ENCODE measurements around the gene DGKI. TPM values are rescaled to one million over a fixed set of nuclear protein-coding genes. Genes with fewer than 3 reads are reported as not detected.

The DGKI gene
- total and polyA plus RNA-seq, 3 donors from 2014 or later, result 3.2 to 6.6 (median 4.3) TPM

DNA sequence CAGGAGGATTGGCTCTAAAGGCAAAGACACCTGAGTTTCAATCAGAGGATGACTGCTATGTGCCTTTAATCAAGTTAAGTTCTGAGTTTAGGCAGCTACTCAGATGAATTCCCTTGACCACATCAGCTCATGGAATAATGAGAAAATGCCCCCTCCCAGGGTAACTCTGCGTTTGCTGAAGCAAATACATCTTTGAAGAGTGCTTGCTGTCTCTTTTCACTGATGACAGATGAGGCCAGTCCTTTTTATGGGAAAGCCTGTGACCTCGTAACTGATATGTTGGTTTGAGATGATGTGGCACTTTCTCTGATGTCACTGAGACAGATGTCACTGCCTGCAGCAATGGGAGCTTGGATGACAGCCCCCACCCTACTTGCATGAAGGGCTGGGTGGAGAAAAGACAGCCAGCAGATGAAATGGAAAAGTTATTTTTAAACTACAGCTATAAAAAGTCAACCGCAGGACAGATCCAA, 43.7 kb upstream of the DGKI start:
- 84 to 86% methylated on average over 3 of the region's 3 CpGs for WGBS, 2 donors

DNA sequence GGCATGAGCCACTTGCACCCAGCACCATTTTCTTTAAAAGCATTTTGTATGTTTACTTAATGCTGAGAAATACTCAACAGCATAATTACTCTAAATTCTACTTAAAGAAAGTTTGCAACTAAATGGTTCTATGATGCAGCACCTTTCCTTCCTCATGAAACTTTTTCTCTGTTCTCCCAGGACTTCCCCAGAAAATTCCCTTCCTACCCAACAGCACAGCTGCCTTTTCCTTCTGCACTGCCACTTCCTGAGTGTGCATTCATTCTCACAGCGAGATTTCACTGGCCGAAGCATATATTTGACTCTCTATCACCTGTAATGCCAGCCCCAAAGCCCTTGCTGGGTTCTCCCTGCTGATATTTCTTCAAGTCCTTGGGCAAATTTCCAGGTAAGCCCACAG, 41.5 kb upstream of the DGKI start:
- Histone ChIP-seq H3K27ac (no peak overlapping the region), H3K4me3 (no peak overlapping the region), H3K36me3 (ENCODE audit: low read depth, missing control alignments) (no peaks in the 10 kb centered on the region), H3K27me3 (no peaks in the 10 kb centered on the region), H3K4me1 (no peaks in the 10 kb centered on the region), H3K9me3 (no peaks in the 10 kb centered on the region)
- no peak for TF ChIP-seq CTCF (IDR thresholded peaks at IDR 0.05)
- TF ChIP-seq POLR2A (IDR thresholded peaks at IDR 0.05), result no peak
- DNase-seq, result no peak
- WGBS, 2 donors, result 83 to 92% methylated on average over 2 of the region's 2 CpGs
- intact Hi-C loops (cut with DNase I; ENCODE audit: low total_unique reads), result no loop called here

More for the DNA sequence above, 43.7 kb upstream of the DGKI start:
- Histone ChIP-seq H3K4me1 (no peaks in the 10 kb centered on the region), H3K27ac (no peak overlapping the region), H3K4me3 (no peak overlapping the region), H3K27me3 (no peaks in the 10 kb centered on the region), H3K9me3 (no peaks in the 10 kb centered on the region), H3K36me3 (ENCODE audit: low read depth, missing control alignments) (no peaks in the 10 kb centered on the region)
- intact Hi-C loops (cut with DNase I; ENCODE audit: low total_unique reads), result loop anchor here (10.0 kb wide), 1 partner anchor 236 kb away; no protein-coding TSS in a partner anchor
- no peak for DNase-seq
- TF ChIP-seq POLR2A (IDR thresholded peaks at IDR 0.05) (no peak), CTCF (IDR thresholded peaks at IDR 0.05) (no peak)

DNA sequence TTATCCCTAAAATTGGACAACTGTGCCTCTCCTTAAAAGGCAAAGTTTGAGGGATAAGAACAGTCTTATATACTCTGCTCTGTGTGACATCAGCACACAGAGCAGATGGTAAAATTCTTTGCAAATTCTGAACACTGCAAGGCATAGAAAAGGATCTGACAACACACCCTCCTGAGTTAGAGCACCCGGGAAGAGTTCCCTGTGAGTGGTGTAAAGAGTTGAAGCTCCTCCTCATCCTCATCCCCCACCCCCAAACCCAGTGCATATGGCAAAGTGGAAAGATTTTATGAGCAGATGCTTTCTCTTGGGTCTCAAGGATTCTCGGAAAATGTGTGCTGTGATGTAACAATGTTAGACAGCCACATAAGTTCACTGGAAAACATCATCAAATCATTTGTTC, 40.0 kb upstream of the DGKI start:
- intact Hi-C loops (cut with DNase I; ENCODE audit: low total_unique reads), result no loop called here
- Histone ChIP-seq H3K4me1 (no peaks in the 10 kb centered on the region), H3K4me3 (no peak overlapping the region), H3K27ac (peak overlapping the region in 1 of 2 donors; percentile 5), H3K36me3 (ENCODE audit: low read depth, missing control alignments) (no peaks in the 10 kb centered on the region), H3K27me3 (no peaks in the 10 kb centered on the region), H3K9me3 (no peaks in the 10 kb centered on the region)
- no peak for TF ChIP-seq CTCF (IDR thresholded peaks at IDR 0.05)
- DNase-seq, result no peak
- 54 to 69% methylated on average over 2 of the region's 2 CpGs for WGBS, 2 donors

GRCh38 chr7:137886281-137886680, 39.5 kb upstream of the DGKI start:
- no peaks in the 10 kb centered on the region for H3K27me3 ChIP-seq
- H3K4me3 ChIP-seq, result no peak overlapping the region
- 60 to 86% methylated on average over 3 of the region's 3 CpGs for whole genome bisulfite sequencing, 2 donors
- intact Hi-C loops (cut with DNase I; ENCODE audit: low total_unique reads), result no loop called here
- H3K4me1 ChIP-seq, result no peaks in the 10 kb centered on the region
- DNase-seq, result no peak
- no peak for TF ChIP-seq POLR2A (IDR thresholded peaks at IDR 0.05)
- TF ChIP-seq CTCF (IDR thresholded peaks at IDR 0.05), result no peak
- H3K36me3 ChIP-seq (ENCODE audit: low read depth, missing control alignments), result no peaks in the 10 kb centered on the region
- H3K27ac ChIP-seq, result peak overlapping the region in 1 of 2 donors; percentile 5
- H3K9me3 ChIP-seq, result no peaks in the 10 kb centered on the region

GRCh38 chr7:137885678-137886077, 38.9 kb upstream of the DGKI start:
- H3K4me3 ChIP-seq, result no peak overlapping the region
- H3K4me1 ChIP-seq, result no peaks in the 10 kb centered on the region
- H3K27ac ChIP-seq, result no peak overlapping the region
- H3K36me3 ChIP-seq (ENCODE audit: low read depth, missing control alignments), result no peaks in the 10 kb centered on the region
- H3K9me3 ChIP-seq, result no peaks in the 10 kb centered on the region
- H3K27me3 ChIP-seq, result no peaks in the 10 kb centered on the region
- intact Hi-C loops (cut with DNase I; ENCODE audit: low total_unique reads), result no loop called here
- no peak for DNase-seq
- TF ChIP-seq CTCF (IDR thresholded peaks at IDR 0.05), result no peak
- no peak for TF ChIP-seq POLR2A (IDR thresholded peaks at IDR 0.05)
- WGBS, 2 donors, result 77 to 87% methylated on average over 5 of the region's 5 CpGs
